Smooth muscle cell (in vitro differentiated cells): ENCODE results near the gene CENPM. TPM values are rescaled to one million over a fixed set of nuclear protein-coding genes. Genes with fewer than 3 reads are reported as not detected.

Experiments used
- DNase-seq: peaks from one replicate; lab custom pipeline; 2025; ENCODE audit not compliant: unreplicated experiment; lab: John Stamatoyannopoulos, UW
- H2AFZ ChIP-seq: fragments of 200-600 bp; sonication (generic); 2 replicates; pipeline ENCODE4 v1.6.0; 2016; ENCODE audit warnings: antibody characterized with exemption, low read depth, mild to moderate bottlenecking
- H3F3A ChIP-seq: fragments of 200-600 bp; sonication (generic); 2 replicates; pipeline ENCODE4 v1.6.0; 2017; ENCODE audit warnings: antibody characterized with exemption, low read depth
- H3K27ac ChIP-seq: fragments of 200-600 bp; sonication (generic); 2 replicates; pipeline ENCODE4 v1.5.1; 2016; ENCODE audit warnings: low read depth, mild to moderate bottlenecking
- H3K27me3 ChIP-seq: fragments of 200-600 bp; sonication (generic); 2 replicates; pipeline ENCODE4 v1.6.1; 2016; ENCODE audit warnings: low read depth, mild to moderate bottlenecking
- H3K36me3 ChIP-seq: fragments of 200-600 bp; sonication (generic); 2 replicates; pipeline ENCODE4 v1.5.1; 2016; ENCODE audit warnings: low read depth
- H3K4me1 ChIP-seq: fragments of 200-600 bp; sonication (generic); 2 replicates; pipeline ENCODE4 v1.5.1; 2016; ENCODE audit warnings: low read depth
- H3K4me2 ChIP-seq: fragments of 200-600 bp; sonication (generic); 2 replicates; pipeline ENCODE4 v1.6.0; 2016; ENCODE audit warnings: mild to moderate bottlenecking
- H3K4me3 ChIP-seq: fragments of 200-600 bp; sonication (generic); 2 replicates; pipeline ENCODE4 v1.5.1; 2016; ENCODE audit warnings: mild to moderate bottlenecking
- H3K79me2 ChIP-seq: fragments of 200-600 bp; sonication (generic); 2 replicates; pipeline ENCODE4 v1.6.0; 2016; ENCODE audit warnings: low read depth, mild to moderate bottlenecking
- H3K9ac ChIP-seq: fragments of 200-600 bp; sonication (generic); 2 replicates; pipeline ENCODE4 v1.6.0; 2016; ENCODE audit warnings: low read depth
- H3K9me3 ChIP-seq: fragments of 200-600 bp; sonication (generic); replicated peaks from 2 replicates; pipeline ENCODE4 v1.5.1; 2016; ENCODE audit warnings: low read depth
- H4K20me1 ChIP-seq: fragments of 200-600 bp; sonication (generic); 2 replicates; pipeline ENCODE4 v1.6.0; 2016; ENCODE audit warnings: low read depth
- CTCF ChIP-seq: fragments of 200-600 bp; sonication (generic); IDR thresholded peaks from 2 replicates; pipeline ENCODE4 v1.5.1; 2017; ENCODE audit warnings: borderline replicate concordance, mild to moderate bottlenecking, antibody characterized with exemption; ENCODE audit not compliant: insufficient read depth, poor library complexity, severe bottlenecking
- WGBS: methylation state at CpG from one replicate; pipeline ENCODE4 v1.1.7; 2016; ENCODE audit warnings: low lambda C conversion rate; 5-methylcytosine and 5-hydroxymethylcytosine counted together
- polyA plus RNA-seq: library from polyadenylated mRNA; unstranded; fragments of >200 nt; fragmentation: Nextera tagmentation; extraction: Ambion mirVana; gene quantifications from 2 replicates; pipeline ENCODE4 v1.2.1, GENCODE V29; 2016
- total RNA-seq: library from RNA; depleted of rRNA; stranded (reverse); fragments of >200 nt; gene quantifications from 2 replicates; pipeline ENCODE4 v1.2.3, GENCODE V29; 2014

CENPM gene
- total and polyA plus RNA-seq, 2 experiments from 2014 or later = 5.6 to 16.0 TPM

- 95% methylated on average over 17 of the region's 17 CpGs for WGBS
- Histone ChIP-seq H3F3A (no peaks in the 10 kb centered on the region), H3K27ac (no peak overlapping the region), H3K9me3 (no peaks in the 10 kb centered on the region), H3K36me3 (no peaks in the 10 kb centered on the region), H3K27me3 (no peaks in the 10 kb centered on the region), H3K4me2 (no peak overlapping the region), H2AFZ (no peak overlapping the region), H3K79me2 (no peaks in the 10 kb centered on the region), H4K20me1 (no peaks in the 10 kb centered on the region), H3K9ac (no peak overlapping the region), H3K4me1 (no peaks in the 10 kb centered on the region), H3K4me3 (no peak overlapping the region)
- no peak for DNase-seq
- TF ChIP-seq CTCF = no peak
Measured at GRCh38 chr22:41934284-41935014, 12.5 kb downstream of the CENPM start.

GRCh38 chr22:41933411-41934177, 13.4 kb downstream of the CENPM start:
- H3K36me3 ChIP-seq = no peaks in the 10 kb centered on the region
- no peak for DNase-seq
- H3F3A ChIP-seq = no peaks in the 10 kb centered on the region
- H3K4me1 ChIP-seq = no peaks in the 10 kb centered on the region
- H3K9me3 ChIP-seq = no peaks in the 10 kb centered on the region
- no peaks in the 10 kb centered on the region for H3K79me2 ChIP-seq
- no peaks in the 10 kb centered on the region for H4K20me1 ChIP-seq
- 93% methylated on average over 16 of the region's 16 CpGs for WGBS
- H3K4me3 ChIP-seq = no peak overlapping the region
- no peaks in the 10 kb centered on the region for H3K27me3 ChIP-seq
- H2AFZ ChIP-seq = no peak overlapping the region
- no peak for TF ChIP-seq CTCF
- H3K9ac ChIP-seq = no peak overlapping the region
- no peak overlapping the region for H3K4me2 ChIP-seq
- no peak overlapping the region for H3K27ac ChIP-seq

- no peaks in the 10 kb centered on the region for H3K36me3 ChIP-seq
- peaks cover under 1% of the 10 kb centered on the region for H3K27me3 ChIP-seq
- no peaks in the 10 kb centered on the region for H4K20me1 ChIP-seq
- no peak overlapping the region for H3K27ac ChIP-seq
- over 99% methylated on average over 12 of the region's 12 CpGs for WGBS
- no peak for DNase-seq
- no peaks in the 10 kb centered on the region for H3F3A ChIP-seq
- H3K9me3 ChIP-seq = no peaks in the 10 kb centered on the region
- no peak overlapping the region for H3K9ac ChIP-seq
- TF ChIP-seq CTCF = no peak
- no peak overlapping the region for H3K4me3 ChIP-seq
- H2AFZ ChIP-seq = no peak overlapping the region
- no peak overlapping the region for H3K4me2 ChIP-seq
- no peaks in the 10 kb centered on the region for H3K4me1 ChIP-seq
- H3K79me2 ChIP-seq = no peaks in the 10 kb centered on the region
Measured at GRCh38 chr22:41932353-41932752, 14.6 kb downstream of the CENPM start.
